H1 (cell line): ENCODE data around the gene ANKRD30BL. TPM values are rescaled to one million over a fixed set of nuclear protein-coding genes. Genes with fewer than 3 reads are reported as not detected.

Experiments used
- polyA plus RNA-seq, 7 experiments: library from polyadenylated mRNA; depleted of rRNA in 3 of 7; stranded (reverse) in 5 of 7; unstranded in 2 of 7; fragments of >200 nt in 5 of 7; fragments of 200-250 nt in 2 of 7; gene quantifications; 1 replicate in 5 of 7; 2 replicates in 1 of 7; 4 replicates in 1 of 7; pipeline versions ENCODE4 v1.2.1 to v1.2.3, GENCODE V29; 2011 to 2013; ENCODE audit warnings: missing spikeins in 2 of 7, mixed read lengths in 2 of 7
- small RNA-seq: library from polyadenylated mRNA; stranded (forward); fragments of <200 nt; extraction: miRNeasy Mini kit (QIAGEN cat#:217004); gene quantifications from one replicate; pipeline ENCODE3, GENCODE V24; 2013; ENCODE audit not compliant: insufficient read depth
- total RNA-seq: library from RNA; stranded (reverse); fragmentation: NEBNext Ultra II Directional; extraction: Animal tissue kit (Norgen Biotek cat#: 25700); gene quantifications from 2 replicates; pipeline ENCODE4 v1.2.1, GENCODE V29; 2021

ANKRD30BL gene
- total and polyA plus RNA-seq, 2 of the 8 experiments (the other 6 are each of a cell fraction or from before 2014, with no cell fraction given): 0.05 TPM; not detected in 1

Small RNA genes within 50 kb of the gene (small RNA-seq; reads per million reads assigned to genes)
- not detected for gene RNU6-1132P
